HUDEP-2 (cell line): ENCODE measurements around the gene CCDC57.

Experiments used
- DNase-seq, 76 experiments: peaks; one replicate each; lab custom pipeline; 2025; ENCODE audit not compliant: unreplicated experiment in 76 of 76; lab: John Stamatoyannopoulos, UW

CCDC57 gene

GRCh38 chr17:82056729-82057621, 155.7 kb downstream of the CCDC57 start:
- no peak for DNase-seq

GRCh38 chr17:82055965-82056728, 156.5 kb downstream of the CCDC57 start:
- DNase-seq, result no peak

- DNase-seq, result peak in 1 of 76 experiments; percentile 2
These were observed 157.3 kb downstream of the CCDC57 start for GRCh38 chr17:82055023-82055964.

- no peak for DNase-seq
These were observed 158.2 kb downstream of the CCDC57 start for GRCh38 chr17:82054351-82055022.

GRCh38 chr17:82053556-82054263, 158.9 kb downstream of the CCDC57 start:
- DNase-seq, result no peak

- DNase-seq, result no peak
These were observed 159.5 kb downstream of the CCDC57 start for GRCh38 chr17:82053130-82053529.

GRCh38 chr17:82052638-82053059, 160.0 kb downstream of the CCDC57 start:
- DNase-seq, result no peak

- peak in 56 of 76 experiments; percentile 1 to 77 (median 52) for DNase-seq
These were observed 160.6 kb downstream of the CCDC57 start, which contains the start of the genes GPS1 and RFNG for GRCh38 chr17:82051776-82052637. Gene GPS1, plus strand, starts transcription at chr17:82051898. Its CDS starts 34 bp downstream, at chr17:82051932. Gene RFNG, minus strand, starts transcription at chr17:82051811. Its CDS starts 45 bp downstream, at chr17:82051766.
